Sciatic nerve (tissue), 2 donors: ENCODE results near the gene MAGEA2. TPM values are rescaled to one million over a fixed set of nuclear protein-coding genes. Genes with fewer than 3 reads are reported as not detected.
"Not testable (repeated sequence)": the region's sequence is repeated elsewhere in the genome, so short reads cannot be mapped to it uniquely, and the experiment has no call there.

Source experiments
- ATAC-seq: fragments of 200-7000 bp; cut with Tn5 transposase; one replicate; pipeline ENCODE4 v1.9.1; 2020; ENCODE audit warnings: mild to moderate bottlenecking, moderate library complexity
- DNase-seq: peaks from one replicate; pipeline ENCODE4 v3.0.0-alpha.2; 2020; ENCODE audit warnings: low spot score
- intact Hi-C: fragments of 100-400 bp; cut with DNase I; formaldehyde crosslinking; loops from one replicate; pipeline ENCODE4 v1.14.2; 2022
- total RNA-seq: library from RNA; stranded (reverse); fragmentation: NEBNext Ultra II Directional; extraction: Animal tissue kit (Norgen Biotek cat#: 25700); gene quantifications from one replicate; pipeline ENCODE4 v1.2.1, GENCODE V29; 2021
- donor health status: DM: no; HTN: no; CAD: no.
- donor health status: DM: no; HTN: no; CAD: no.

Gene MAGEA2
- total RNA-seq, result not detected

GRCh38 chrX:152753686-152754650 is at the start of gene MAGEA2:
MAGEA2 (minus strand) TSS chrX:152753842; CDS start chrX:152751363, 2,479 bp downstream.
- ATAC-seq, intact Hi-C loops, DNase-seq: not testable (repeated sequence)

- no peak for ATAC-seq
- no peak for DNase-seq
- intact Hi-C loops, result no loop called here
Observed at GRCh38 chrX:152798945-152799344, 45.3 kb upstream of the MAGEA2 start.

- ATAC-seq, intact Hi-C loops, DNase-seq: not testable (repeated sequence)
Observed at GRCh38 chrX:152787062-152787461, 33.4 kb upstream of the MAGEA2 start.

- ATAC-seq, intact Hi-C loops, DNase-seq: not testable (repeated sequence)
Observed at GRCh38 chrX:152769549-152770289, 16.1 kb upstream of the MAGEA2 start, which contains the start of gene MAGEA6. MAGEA6 (minus strand) TSS chrX:152769689; CDS start chrX:152767650, 2,039 bp downstream.

- intact Hi-C loops, ATAC-seq, DNase-seq: not testable (repeated sequence)
Observed at GRCh38 chrX:152766562-152766961, 12.9 kb upstream of the MAGEA2 start.

GRCh38 chrX:152761582-152761981 is 7.9 kb upstream of the MAGEA2 start:
- ATAC-seq, DNase-seq, intact Hi-C loops: not testable (repeated sequence)

- ATAC-seq, intact Hi-C loops: not testable (repeated sequence)
Observed at GRCh38 chrX:152759544-152759943, 5.9 kb upstream of the MAGEA2 start.

GRCh38 chrX:152758918-152759317 is 5.3 kb upstream of the MAGEA2 start, which contains the start of gene CSAG3:
CSAG3 (plus strand) TSS chrX:152759218.
- intact Hi-C loops, DNase-seq, ATAC-seq: not testable (repeated sequence)

More at GRCh38 chrX:152759544-152759943, 5.9 kb upstream of the MAGEA2 start:
- not testable (repeated sequence) for DNase-seq

- DNase-seq, ATAC-seq, intact Hi-C loops: not testable (repeated sequence)
Observed at GRCh38 chrX:152754871-152755270, 1.2 kb upstream of the MAGEA2 start.

- ATAC-seq (no peak), DNase-seq (no peak)
- intact Hi-C loops, result no loop called here
Observed at GRCh38 chrX:152738560-152738959, 15.1 kb downstream of the MAGEA2 start.

- ATAC-seq, intact Hi-C loops: not testable (repeated sequence)
- DNase-seq, result peak; percentile 12
Observed at GRCh38 chrX:152736528-152736927, 17.1 kb downstream of the MAGEA2 start.

GRCh38 chrX:152735860-152736511 is 17.7 kb downstream of the MAGEA2 start:
- intact Hi-C loops, result no loop called here
- peak; percentile 28 for DNase-seq
- no peak for ATAC-seq

GRCh38 chrX:152735101-152735500 is 18.5 kb downstream of the MAGEA2 start:
- ATAC-seq, result no peak
- intact Hi-C loops, result no loop called here

GRCh38 chrX:152734143-152734858 is 19.3 kb downstream of the MAGEA2 start:
- DNase-seq, result peak; percentile 28
- ATAC-seq, intact Hi-C loops: not testable (repeated sequence)

More at GRCh38 chrX:152735101-152735500, 18.5 kb downstream of the MAGEA2 start:
- DNase-seq, result peak; percentile 14

GRCh38 chrX:152733261-152733975 is 20.2 kb downstream of the MAGEA2 start, which contains the start of the genes CSAG1 and MAGEA12:
CSAG1 (minus strand) TSS chrX:152733721; CDS start chrX:152732460, 1,261 bp downstream.
MAGEA12 (plus strand) TSS chrX:152733757; CDS start chrX:152736162, 2,405 bp downstream.
- ATAC-seq (no peak), DNase-seq (peak; percentile 45)
- intact Hi-C loops, result no loop called here

- no peak for DNase-seq
- intact Hi-C loops, result no loop called here
Observed at GRCh38 chrX:152725409-152725808, 28.2 kb downstream of the MAGEA2 start.

More at GRCh38 chrX:152725409-152725808, 28.2 kb downstream of the MAGEA2 start:
- ATAC-seq, result no peak
